ENCODE data around the gene PMAIP1.
"Not testable (repeated sequence)": the region's sequence is repeated elsewhere in the genome, so short reads cannot be mapped to it uniquely, and the experiment has no call there.

PMAIP1 gene

DNA sequence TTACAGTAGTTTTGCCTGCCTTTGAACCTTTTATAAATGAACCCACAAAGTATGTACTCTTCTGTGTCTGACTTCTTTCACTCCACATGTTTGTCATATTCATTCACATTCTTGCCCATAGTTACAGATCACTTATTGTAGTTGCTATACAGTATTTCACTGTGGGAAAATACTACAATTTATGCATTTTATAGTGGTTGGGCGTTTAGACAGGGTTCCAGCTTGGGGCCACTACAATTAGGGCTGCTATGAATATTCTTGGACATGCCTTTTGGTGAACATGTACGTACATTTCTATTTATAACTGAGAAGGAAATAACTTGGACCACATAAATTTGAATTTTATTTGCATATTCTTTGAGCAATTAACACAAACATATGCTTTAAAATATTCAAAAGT is 15.4 kb upstream of the PMAIP1 start:
- H3K4me3 ChIP-seq (ENCODE audit: low read depth, low read length) = no peak overlapping the region

DNA sequence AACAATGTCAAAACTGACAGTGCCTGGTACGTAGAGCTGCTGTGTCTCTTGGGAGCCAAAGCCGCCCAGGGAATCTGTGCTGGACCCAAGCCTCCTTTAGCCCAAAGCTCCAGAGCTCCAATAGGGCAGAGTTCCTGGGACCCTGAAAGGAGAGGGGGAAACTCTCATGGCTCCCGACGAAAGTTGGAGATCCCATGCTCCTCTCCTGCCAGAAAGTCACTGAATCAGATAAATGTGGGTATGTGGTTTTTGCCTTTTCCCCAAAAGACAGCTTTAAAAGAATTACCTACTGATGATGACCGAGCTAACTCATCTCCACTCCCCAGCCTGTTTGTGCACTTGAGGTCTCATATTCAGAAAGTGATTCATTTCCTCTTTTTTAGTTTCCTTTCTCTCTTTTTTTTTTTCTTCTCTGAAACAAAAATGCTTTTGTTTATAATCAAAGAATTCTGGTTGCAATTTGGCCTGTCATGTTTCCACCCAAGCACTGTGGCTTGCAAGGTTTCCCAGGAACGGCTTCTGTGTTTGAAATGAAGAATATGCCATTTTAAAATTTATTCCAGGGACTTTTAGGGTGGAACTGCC is 14.1 kb upstream of the PMAIP1 start:
- H3K4me3 ChIP-seq (ENCODE audit: low read depth, low read length) = no peak overlapping the region

DNA sequence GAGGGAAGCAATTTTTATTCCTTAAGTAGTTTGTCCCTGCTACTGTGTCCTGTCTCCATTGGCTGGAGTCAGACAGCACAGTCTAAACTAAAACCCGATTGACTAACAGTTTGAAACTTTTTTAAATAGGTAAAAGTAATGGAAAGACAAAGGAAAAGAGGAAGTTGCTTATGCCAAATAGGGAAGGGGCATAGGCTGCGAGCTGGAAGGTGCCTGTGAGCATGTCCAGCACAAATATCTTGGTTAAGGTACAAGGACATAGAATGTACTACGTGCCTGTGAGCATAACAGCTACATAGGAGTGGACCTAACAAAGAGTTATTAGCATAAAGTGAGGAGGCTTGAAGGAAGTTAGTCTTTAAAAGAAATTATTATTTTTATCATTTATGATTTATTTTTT is 13.4 kb upstream of the PMAIP1 start:
- not testable (repeated sequence) for H3K4me3 ChIP-seq (ENCODE audit: low read depth, low read length)

DNA sequence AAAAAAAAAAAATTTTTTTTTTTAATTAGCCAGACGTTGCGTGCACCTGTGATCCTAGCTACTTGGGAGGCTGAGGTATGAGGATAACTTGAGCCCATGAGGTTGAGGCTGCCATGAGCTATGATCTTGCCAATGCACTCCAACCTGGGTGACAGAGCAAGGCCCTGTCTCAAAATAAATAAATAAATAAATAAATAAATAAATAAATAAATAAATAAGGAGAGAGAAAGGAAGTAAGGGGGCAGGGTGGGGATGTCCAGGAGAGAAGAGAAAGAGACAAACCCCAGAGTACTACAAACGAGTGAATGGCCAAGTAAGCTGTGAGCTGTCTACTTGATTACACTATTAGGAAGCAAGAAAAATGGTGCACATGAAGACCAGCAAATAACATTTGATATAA is 7.7 kb upstream of the PMAIP1 start:
- no peak overlapping the region for H3K4me3 ChIP-seq (ENCODE audit: low read depth, low read length)

DNA sequence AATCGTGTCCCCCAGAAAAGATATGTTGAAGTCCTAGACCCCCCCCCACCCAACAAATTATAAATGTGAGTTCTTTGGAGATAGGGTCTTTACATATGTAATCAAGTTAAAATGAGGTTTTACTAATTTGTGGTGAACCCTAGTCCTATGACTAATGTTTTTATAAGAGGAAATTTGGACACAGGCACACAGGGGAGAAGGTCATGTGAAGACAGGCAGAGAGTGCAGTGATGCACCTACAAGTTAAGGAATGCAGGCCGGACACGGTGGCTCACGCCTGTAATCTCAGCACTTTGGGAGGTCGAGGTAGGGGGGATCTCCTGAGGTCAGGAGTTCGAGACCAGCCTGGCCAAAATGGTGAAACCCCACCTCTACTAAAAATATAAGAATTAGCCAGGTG is 5.8 kb upstream of the PMAIP1 start:
- no peak overlapping the region for H3K4me3 ChIP-seq (ENCODE audit: low read depth, low read length)

DNA sequence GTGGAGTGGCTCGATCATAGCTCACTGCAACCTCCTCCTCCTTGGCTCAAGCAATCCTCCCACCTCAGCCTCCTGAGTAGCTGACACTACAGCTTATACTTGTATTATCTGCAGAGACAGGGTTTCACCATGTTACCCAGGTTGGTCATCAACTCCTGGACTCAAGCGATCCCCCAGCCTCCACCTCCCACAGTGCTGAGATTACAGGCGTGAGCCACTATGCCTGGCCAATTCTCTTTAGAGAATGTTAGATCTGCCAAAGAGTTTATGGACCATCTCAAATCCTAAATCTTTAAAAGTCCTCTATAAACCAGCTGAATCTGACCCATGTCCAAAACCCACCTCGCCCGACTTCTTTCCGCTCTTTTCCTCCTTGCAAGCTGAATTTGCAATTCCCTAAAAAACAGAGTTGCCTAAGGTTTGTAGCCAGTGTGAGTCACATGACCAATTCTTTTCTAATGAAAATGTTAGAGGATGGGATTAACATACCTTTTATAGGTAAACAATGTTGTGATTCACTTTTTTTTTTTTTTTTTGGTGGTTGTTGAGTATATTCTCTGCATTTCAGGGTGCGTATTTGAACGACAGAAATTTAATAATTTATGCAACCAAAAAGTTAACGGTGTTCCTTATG is 2.4 kb upstream of the PMAIP1 start:
- peak overlapping the region; percentile 30 for H3K4me3 ChIP-seq (ENCODE audit: low read depth, low read length)

DNA sequence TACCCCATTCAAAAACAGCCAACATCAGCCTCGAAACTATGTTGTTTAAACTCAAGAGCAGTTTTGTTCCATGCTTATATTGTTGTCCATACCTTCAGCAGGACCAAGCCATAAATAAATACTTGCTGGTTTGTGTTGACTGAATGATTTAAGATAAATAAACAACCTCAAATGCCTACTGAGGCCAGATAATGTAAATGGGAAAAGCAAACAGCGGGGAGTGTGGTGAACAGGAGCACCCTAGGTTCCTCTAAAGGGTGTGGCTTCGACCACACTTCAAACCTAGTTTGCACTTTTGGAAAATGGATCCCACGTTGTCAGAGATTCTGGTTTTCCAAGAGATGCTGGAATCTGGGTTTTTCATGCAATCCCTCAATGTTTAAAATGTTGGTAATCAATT is 1.7 kb upstream of the PMAIP1 start:
- no peak overlapping the region for H3K4me3 ChIP-seq (ENCODE audit: low read depth, low read length)

DNA sequence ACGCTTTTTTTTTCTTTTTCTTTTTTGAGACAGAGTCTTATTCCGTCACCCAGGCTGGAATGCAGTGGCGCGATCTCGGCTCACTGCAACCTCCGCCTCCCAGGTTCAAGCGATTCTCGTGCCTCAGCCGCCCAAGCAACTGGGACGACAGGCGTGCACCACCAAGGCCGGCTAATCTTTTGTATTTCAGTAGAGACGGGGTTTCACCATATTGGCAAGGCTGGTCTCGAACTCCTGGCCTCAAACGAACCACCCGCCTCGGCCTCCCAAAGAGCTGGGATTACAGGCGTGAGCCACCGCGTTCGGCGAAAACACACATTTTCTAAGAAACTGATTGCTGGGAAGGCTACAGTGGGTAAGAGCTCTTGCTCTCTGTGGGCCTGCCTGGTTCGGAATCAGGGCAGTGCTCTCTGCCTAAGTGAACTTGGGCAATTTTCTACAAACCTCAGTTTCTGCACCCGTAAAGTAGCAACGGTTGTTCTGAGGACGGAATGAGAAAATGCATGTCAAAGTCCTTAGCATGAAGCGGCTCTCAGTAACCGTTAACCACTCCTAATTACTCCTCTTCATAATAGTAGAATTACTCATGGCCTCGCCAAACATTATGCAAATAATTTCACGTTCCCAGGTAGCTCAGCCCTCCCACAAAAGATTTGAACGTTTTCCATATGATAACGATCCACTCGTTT is 1.0 kb upstream of the PMAIP1 start:
- H3K4me3 ChIP-seq (ENCODE audit: low read depth, low read length) = peak overlapping the region; percentile 47

DNA sequence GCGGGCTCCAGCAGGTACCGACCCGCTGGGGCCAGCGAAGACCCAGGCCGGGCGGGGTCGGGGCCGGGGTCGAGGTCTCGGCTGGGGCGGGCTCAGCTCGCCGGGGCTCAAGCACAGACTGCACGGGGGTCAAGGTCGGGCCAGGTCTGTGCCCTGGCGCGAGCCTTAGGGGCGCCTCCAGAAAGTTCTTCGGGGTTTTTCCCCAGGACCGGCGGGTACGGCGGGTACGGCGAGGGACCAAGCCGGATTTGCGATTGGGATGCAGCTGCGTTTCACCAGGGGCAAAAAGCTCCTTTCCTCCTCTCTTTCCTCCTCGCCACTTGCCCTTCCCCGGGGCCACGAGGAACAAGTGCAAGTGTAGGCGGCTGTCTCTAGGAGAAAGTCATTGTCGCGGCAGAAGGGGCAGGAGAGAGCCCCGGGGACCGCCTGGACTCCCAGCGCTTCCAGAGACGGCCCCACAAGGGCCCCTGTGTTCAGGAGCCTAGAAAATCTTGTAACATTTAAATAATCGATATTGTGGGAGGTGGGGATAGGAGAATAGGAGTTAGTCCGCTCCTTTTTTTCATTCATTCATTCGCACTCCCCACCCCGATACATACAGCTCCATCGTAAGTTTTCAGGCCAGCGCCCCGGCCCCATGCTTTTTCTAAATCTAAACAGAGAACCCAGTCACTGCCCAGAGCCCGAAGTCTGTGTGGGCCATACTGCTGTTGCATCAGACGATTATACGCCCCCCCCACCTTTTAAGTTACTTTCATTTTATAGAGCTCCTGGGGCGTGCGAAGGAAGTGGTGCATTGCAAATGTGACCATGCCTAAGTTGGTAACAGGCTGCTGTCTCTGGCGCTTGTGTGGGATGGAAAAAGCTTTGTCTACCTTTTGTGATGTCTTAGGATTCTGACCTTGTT is 679 bp downstream of the PMAIP1 start:
- peak overlapping the region; percentile 84 for H3K4me3 ChIP-seq (ENCODE audit: low read depth, low read length)

DNA sequence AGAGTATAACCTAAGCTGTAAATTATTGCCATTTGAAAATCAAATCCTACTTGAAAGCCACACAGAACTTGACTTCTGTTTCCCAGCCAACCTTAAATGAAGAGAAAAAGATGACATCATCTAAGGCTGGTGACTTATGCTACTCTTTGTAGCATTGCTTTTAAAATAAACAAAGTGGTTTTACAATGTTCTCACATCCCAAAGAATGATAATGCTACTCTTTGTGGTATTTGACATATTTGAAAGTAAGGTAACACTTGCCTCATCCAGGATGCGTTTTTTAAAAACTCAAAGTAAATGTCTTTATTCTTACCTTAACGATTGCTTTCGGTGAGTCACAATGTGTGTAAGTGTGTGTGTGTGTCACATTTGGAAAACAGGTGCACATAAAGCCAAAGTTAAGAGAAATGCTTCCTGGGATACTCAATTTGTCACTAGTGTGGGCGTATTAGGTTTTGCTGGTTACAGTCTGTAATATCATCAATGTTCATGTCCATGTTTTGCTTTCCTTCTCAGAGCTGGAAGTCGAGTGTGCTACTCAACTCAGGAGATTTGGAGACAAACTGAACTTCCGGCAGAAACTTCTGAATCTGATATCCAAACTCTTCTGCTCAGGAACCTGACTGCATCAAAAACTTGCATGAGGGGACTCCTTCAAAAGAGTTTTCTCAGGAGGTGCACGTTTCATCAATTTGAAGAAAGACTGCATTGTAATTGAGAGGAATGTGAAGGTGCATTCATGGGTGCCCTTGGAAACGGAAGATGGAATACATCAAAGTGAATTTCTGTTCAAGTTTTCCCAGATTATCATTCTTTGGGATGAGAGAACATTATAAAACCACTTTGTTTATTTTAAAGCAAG is 2.6 kb downstream of the PMAIP1 start:
- peak overlapping the region; percentile 84 for H3K4me3 ChIP-seq (ENCODE audit: low read depth, low read length)

DNA sequence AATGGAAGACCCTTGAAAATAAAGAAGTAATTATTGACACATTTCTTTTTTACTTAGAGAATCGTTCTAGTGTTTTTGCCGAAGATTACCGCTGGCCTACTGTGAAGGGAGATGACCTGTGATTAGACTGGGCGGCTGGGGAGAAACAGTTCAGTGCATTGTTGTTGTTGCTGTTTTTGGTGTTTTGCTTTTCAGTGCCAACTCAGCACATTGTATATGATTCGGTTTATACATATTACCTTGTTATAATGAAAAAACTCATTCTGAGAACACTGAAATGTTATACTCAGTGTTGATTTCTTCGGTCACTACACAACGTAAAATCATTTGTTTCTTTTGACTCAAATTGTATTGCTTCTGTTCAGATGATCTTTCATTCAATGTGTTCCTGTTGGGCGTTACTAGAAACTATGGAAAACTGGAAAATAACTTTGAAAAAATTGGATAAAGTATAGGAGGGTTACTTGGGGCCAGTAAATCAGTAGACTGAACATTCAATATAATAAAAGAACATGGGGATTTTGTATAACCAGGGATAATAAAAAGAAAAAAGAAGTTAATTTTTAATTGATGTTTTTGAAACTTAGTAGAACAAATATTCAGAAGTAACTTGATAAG is 3.3 kb downstream of the PMAIP1 start:
- peak overlapping the region; percentile 84 for H3K4me3 ChIP-seq (ENCODE audit: low read depth, low read length)

DNA sequence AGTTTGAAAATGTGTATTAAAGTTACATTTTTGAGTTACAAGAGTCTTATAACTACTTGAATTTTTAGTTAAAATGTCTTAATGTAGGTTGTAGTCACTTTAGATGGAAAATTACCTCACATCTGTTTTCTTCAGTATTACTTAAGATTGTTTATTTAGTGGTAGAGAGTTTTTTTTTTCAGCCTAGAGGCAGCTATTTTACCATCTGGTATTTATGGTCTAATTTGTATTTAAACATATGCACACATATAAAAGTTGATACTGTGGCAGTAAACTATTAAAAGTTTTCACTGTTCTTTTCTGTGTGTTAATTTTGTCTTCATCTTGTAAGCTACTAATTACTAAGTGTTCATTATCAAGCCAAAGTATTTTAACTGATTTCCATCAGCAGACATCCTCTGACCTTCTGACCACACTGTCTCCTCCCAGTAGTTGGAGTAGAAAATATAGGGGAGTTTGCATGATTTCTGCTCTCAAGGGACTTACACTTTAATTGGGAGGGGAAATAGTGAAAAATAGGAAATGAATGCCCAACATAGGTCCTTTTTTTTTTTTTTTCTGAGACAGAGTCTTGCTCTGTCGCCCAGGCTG is 4.3 kb downstream of the PMAIP1 start:
- no peak overlapping the region for H3K4me3 ChIP-seq (ENCODE audit: low read depth, low read length)

DNA sequence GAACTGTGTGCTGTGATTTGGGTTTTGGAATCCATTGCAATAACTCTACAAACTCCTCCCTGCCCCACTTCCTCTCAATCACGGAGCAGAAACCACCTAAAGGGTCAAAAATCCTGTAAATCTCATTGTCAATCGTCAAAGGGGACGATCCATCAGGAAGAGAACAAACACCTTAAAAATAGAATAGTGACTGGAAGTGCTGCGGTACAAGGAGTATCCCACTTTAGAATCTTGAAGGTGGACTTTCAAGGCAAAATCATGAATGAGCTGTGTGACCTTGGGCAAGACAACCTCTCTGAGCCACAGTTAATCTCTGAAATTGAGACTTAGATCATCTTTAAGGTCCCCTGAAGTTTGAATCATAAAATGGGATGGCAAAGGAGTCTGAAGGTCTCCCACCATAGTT is 5.9 kb downstream of the PMAIP1 start:
- no peak overlapping the region for H3K4me3 ChIP-seq (ENCODE audit: low read depth, low read length)

DNA sequence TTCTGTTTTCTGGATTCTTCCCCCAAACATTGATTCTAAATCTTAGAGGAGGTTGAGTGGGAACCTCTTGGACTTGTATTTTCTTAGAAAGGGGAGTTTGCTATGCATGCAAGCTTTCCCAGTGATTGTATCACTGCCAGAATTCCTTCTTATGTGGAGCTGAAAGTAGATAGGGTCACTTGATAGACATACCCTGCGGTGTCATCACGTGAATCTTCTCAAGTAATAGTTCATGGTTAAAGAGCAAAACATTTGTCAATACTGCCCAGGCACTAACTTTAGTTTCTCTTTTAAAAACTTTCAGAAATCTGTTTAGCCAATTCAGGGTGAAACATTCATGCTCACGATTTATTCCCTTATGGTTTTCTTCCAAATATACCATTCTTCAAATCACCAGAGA is 6.4 kb downstream of the PMAIP1 start:
- no peak overlapping the region for H3K4me3 ChIP-seq (ENCODE audit: low read depth, low read length)

DNA sequence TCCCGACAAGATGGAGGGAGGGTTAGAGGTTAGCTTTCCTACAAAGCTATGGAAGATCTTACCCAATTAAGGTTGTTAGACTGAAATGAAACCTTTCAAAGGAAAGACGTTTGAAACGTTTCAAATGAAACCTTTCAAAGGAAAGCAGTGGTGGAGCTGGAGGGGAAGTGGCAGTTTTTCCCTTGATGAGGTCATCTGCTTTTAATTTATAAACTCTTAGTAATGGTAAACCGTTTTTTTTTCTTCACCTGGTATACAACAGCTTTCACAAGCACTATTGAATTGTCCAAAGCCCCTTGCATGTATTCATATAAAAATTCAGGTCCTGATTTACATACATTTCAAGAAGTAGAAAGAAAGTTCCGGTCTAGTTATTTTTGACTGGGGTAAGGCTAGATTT is 7.4 kb downstream of the PMAIP1 start:
- H3K4me3 ChIP-seq (ENCODE audit: low read depth, low read length) = no peak overlapping the region

DNA sequence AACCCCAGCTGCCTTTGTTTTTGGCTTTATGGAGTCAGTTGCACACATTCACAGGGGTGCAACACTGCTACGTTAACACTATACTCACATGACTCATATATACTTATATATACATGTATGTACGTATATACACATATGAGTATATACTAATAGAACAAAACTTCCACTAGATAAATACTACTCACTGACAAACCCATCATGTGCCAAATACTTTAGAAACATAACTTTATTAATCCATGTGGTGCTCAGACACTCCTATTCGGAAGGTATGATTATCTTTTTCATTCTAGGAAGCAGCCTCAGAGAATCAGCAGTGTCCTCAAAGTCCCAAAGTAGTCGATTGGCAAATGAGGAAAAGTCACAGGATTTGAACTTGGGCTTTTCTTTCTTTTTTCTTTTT is 7.9 kb downstream of the PMAIP1 start:
- H3K4me3 ChIP-seq (ENCODE audit: low read depth, low read length) = no peak overlapping the region

DNA sequence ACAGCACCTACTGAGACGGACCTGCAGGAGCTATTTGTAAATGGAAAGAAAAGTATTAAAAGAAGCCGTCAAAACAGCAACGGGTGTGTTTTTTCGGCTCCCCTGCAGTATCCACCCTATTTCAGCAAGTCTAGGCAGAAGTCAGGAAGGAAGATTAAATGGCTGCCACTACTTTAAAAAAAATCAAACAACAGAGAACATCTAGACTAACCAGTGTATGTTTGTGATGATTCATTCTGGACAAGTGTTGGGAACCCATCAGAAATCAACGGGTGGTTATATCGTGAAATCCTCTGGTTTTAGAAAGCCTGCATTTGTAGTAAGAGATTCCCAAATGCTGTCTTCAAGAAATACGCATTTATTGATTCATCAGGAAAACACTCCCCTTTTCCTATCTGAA is 9.0 kb downstream of the PMAIP1 start:
- H3K4me3 ChIP-seq (ENCODE audit: low read depth, low read length) = no peak overlapping the region

DNA sequence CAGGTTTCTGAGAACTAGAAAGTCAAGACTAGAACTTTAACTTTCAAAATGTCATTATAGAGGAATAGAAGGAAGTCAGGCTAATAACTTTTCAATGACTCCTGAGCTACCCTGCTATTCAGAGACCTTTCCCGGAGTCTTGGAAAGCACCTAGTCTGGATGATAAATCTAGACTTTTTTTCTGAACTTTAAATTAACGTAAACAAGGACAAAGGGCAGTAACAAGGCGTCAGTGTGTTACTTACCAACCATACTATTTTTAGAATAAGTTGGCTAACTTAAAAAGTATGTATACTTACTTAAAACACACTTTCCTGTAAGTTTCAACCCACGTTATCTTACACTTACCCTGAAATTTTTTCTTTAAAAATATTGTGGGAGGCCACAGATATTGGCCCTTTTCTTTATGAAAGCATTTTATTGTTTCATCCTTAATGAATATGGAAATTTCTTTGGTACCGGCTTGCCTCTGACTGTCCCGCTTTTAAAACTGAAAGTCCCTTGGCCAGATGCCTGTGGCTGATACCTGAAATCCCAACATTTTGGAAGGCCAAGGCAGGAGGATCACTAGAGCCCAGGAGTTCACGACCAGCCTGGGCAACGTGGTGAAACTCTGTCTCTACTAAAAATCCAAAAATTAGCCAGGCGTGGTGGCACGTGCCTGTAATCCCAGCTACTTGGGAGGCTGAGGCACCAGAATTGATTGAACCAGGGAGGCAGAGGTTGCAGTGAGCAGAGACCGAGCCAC is 9.7 kb downstream of the PMAIP1 start:
- H3K4me3 ChIP-seq (ENCODE audit: low read depth, low read length) = no peak overlapping the region

DNA sequence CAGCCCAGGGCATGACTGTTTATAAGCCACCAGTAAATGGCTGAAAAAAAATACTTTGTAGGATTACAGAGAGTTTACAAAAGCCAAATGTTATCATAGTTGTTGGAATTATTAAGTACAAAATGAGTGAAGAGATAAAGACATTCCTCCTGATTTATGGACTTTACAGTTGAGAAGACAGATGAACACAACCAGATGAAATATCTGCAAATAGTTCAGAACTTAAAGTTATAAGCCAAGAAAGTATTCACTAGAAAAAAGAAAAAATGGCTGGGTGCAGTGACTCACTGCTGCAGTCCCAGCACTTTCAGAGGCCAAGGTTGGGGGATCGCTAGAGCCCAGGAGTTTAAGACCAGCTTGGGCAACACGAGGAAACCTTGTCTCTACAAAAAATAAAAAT is 11.2 kb downstream of the PMAIP1 start:
- H3K4me3 ChIP-seq (ENCODE audit: low read depth, low read length) = no peak overlapping the region
